ENCODE measurements around the gene E2F3. TPM values are rescaled to one million over a fixed set of nuclear protein-coding genes. Genes with fewer than 3 reads are reported as not detected.

The E2F3 gene
- total RNA-seq, 6 experiments from 2014 or later = 16.3 to 18.5 (median 17.3) TPM

- Mint-ChIP-seq H3K27me3 (ENCODE audit: insufficient read depth) (no peaks in the 10 kb centered on the region), H3K4me1 (ENCODE audit: low read depth) (peaks cover 50% of the 10 kb centered on the region), H3K4me3 (no peak overlapping the region), H3K27ac (no peak overlapping the region), H3K36me3 (ENCODE audit: low read depth) (peaks cover 35% of the 10 kb centered on the region), H3K9me3 (no peaks in the 10 kb centered on the region)
- no peak for DNase-seq
- TF ChIP-seq, protein P1, sequence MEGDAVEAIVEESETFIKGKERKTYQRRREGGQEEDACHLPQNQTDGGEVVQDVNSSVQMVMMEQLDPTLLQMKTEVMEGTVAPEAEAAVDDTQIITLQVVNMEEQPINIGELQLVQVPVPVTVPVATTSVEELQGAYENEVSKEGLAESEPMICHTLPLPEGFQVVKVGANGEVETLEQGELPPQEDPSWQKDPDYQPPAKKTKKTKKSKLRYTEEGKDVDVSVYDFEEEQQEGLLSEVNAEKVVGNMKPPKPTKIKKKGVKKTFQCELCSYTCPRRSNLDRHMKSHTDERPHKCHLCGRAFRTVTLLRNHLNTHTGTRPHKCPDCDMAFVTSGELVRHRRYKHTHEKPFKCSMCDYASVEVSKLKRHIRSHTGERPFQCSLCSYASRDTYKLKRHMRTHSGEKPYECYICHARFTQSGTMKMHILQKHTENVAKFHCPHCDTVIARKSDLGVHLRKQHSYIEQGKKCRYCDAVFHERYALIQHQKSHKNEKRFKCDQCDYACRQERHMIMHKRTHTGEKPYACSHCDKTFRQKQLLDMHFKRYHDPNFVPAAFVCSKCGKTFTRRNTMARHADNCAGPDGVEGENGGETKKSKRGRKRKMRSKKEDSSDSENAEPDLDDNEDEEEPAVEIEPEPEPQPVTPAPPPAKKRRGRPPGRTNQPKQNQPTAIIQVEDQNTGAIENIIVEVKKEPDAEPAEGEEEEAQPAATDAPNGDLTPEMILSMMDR (IDR thresholded peaks at IDR 0.05) = no peak
These were observed 7.2 kb downstream of the E2F3 start for GRCh38 chr6:20408851-20409250.

DNA sequence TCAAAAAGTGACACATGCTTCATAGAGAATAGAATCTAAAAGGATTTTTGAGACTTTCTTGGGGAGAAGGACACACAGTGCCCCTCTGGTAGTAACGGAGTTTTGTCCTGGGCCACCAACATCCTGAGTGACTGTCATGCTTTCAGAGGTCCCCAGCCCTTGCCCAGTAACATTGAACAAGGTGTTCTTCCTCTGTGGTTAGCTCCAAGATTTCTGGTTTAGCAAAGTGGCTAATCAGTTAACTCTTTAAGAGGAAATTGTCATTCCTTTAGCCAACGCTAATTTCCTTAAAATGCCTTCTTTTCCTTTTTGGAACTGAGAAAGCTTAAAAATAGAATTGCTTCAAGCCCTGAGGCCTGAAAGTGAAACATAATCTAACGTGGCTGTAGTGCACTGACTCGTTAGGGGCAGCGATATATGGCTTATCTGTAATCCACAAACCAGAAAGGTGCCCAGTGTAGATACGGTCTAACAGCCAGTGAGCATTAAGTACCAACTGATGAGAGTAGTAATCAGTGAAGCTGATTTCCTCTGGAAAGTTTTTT is 7.8 kb downstream of the E2F3 start:
- no peak overlapping the region; the same call in 1 of the 2 replicates for H3K27ac Mint-ChIP-seq
- no peaks in the 10 kb centered on the region for H3K27me3 Mint-ChIP-seq (ENCODE audit: insufficient read depth)
- H3K9me3 Mint-ChIP-seq = no peaks in the 10 kb centered on the region
- no peak overlapping the region for H3K4me3 Mint-ChIP-seq
- peaks cover 39% of the 10 kb centered on the region for H3K36me3 Mint-ChIP-seq (ENCODE audit: low read depth)
- no peak for DNase-seq
- TF ChIP-seq, protein P1 (IDR thresholded peaks at IDR 0.05) = no peak
- H3K4me1 Mint-ChIP-seq (ENCODE audit: low read depth) = peaks cover 56% of the 10 kb centered on the region

DNA sequence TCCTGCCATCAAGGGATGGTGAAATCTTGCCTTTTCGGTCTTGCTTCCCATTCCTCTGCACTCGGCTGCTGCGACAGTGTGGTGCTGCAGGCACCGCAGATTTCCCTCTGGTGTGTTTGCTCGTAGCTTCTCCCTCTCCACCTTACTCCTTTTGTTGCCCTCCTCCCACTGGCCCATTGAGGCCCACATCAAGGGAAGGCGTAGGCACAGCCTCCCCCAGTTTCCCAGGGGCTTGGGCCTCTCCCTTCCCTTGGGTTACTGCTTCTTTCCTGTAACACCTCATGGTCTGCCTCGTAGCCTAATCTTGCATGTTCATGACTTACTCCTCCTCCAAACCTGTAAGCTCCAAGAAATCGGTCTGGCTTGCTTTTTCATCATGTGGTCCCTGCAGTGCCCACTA is 9.9 kb downstream of the E2F3 start:
- Mint-ChIP-seq H3K27ac (no peak overlapping the region), H3K36me3 (ENCODE audit: low read depth) (peaks cover 33% of the 10 kb centered on the region), H3K4me3 (no peak overlapping the region), H3K27me3 (ENCODE audit: insufficient read depth) (no peaks in the 10 kb centered on the region), H3K9me3 (no peaks in the 10 kb centered on the region), H3K4me1 (ENCODE audit: low read depth) (peaks cover 67% of the 10 kb centered on the region)
- no peak for DNase-seq
- TF ChIP-seq, protein P1 (IDR thresholded peaks at IDR 0.05) = no peak

GRCh38 chr6:20411953-20412681 is 10.4 kb downstream of the E2F3 start:
- DNase-seq = no peak
- H3K9me3 Mint-ChIP-seq = no peaks in the 10 kb centered on the region
- TF ChIP-seq, protein P1 (IDR thresholded peaks at IDR 0.05) = no peak
- peaks cover 28% of the 10 kb centered on the region for H3K36me3 Mint-ChIP-seq (ENCODE audit: low read depth)
- no peak overlapping the region for H3K4me3 Mint-ChIP-seq
- H3K27ac Mint-ChIP-seq = no peak overlapping the region
- H3K27me3 Mint-ChIP-seq (ENCODE audit: insufficient read depth) = no peaks in the 10 kb centered on the region
- H3K4me1 Mint-ChIP-seq (ENCODE audit: low read depth) = peaks cover 67% of the 10 kb centered on the region

GRCh38 chr6:20412682-20413073 is 11.0 kb downstream of the E2F3 start:
- Mint-ChIP-seq H3K4me3 (no peak overlapping the region), H3K36me3 (ENCODE audit: low read depth) (peaks cover 24% of the 10 kb centered on the region), H3K27me3 (ENCODE audit: insufficient read depth) (no peaks in the 10 kb centered on the region), H3K9me3 (no peaks in the 10 kb centered on the region), H3K27ac (no peak overlapping the region), H3K4me1 (ENCODE audit: low read depth) (peaks cover 63% of the 10 kb centered on the region)
- no peak for DNase-seq
- TF ChIP-seq, protein P1 (IDR thresholded peaks at IDR 0.05) = no peak
